Measurements from ENCODE around the gene NTN4. TPM values are rescaled to one million over a fixed set of nuclear protein-coding genes. Genes with fewer than 3 reads are reported as not detected.

NTN4 gene
- total RNA-seq, 4 donors from 2014 or later: 30.8 to 50.6 (median 32.2) TPM

GRCh38 chr12:95715177-95715576, 75.4 kb downstream of the NTN4 start:
- no peaks in the 10 kb centered on the region for H3K9me3 ChIP-seq
- no peak overlapping the region for H3K27ac ChIP-seq
- no peak for DNase-seq (ENCODE audit: low spot score in 2 of 2)
- TF ChIP-seq POLR2A (IDR thresholded peaks at IDR 0.05) (no peak), EP300 (IDR thresholded peaks at IDR 0.05) (no peak), CTCF (IDR thresholded peaks at IDR 0.05) (no peak)
- H3K4me3 ChIP-seq: no peak overlapping the region
- H3K27me3 ChIP-seq: no peaks in the 10 kb centered on the region
- H3K36me3 ChIP-seq: no peaks in the 10 kb centered on the region
- 92 to 100% methylated on average over 1 of the region's 1 CpG for WGBS, 2 donors
- H3K4me1 ChIP-seq: peaks cover 0 to 8% (median 0%) of the 10 kb centered on the region in 4 donors

- 93 to 95% methylated on average over 3 of the region's 3 CpGs for WGBS, 2 donors
- Histone ChIP-seq H3K27me3 (no peaks in the 10 kb centered on the region), H3K36me3 (no peaks in the 10 kb centered on the region), H3K9me3 (no peaks in the 10 kb centered on the region), H3K27ac (no peak overlapping the region), H3K4me3 (no peak overlapping the region), H3K4me1 (no peaks in the 10 kb centered on the region)
- no peak for TF ChIP-seq POLR2A (IDR thresholded peaks at IDR 0.05)
- TF ChIP-seq CTCF (IDR thresholded peaks at IDR 0.05): no peak
- no peak for TF ChIP-seq EP300 (IDR thresholded peaks at IDR 0.05)
- DNase-seq (ENCODE audit: low spot score in 2 of 2): no peak
These were observed 78.3 kb downstream of the NTN4 start for GRCh38 chr12:95712269-95712668.

- Histone ChIP-seq H3K4me1 (no peaks in the 10 kb centered on the region), H3K27ac (no peak overlapping the region), H3K27me3 (no peaks in the 10 kb centered on the region), H3K36me3 (no peaks in the 10 kb centered on the region), H3K9me3 (no peaks in the 10 kb centered on the region), H3K4me3 (no peak overlapping the region)
- 95 to 97% methylated on average over 8 of the region's 8 CpGs for WGBS, 2 donors
- TF ChIP-seq CTCF (IDR thresholded peaks at IDR 0.05): no peak
- no peak for DNase-seq (ENCODE audit: low spot score in 2 of 2)
These were observed 80.2 kb downstream of the NTN4 start for GRCh38 chr12:95710386-95710785.

- WGBS, 2 donors: 64 to 76% methylated on average over 2 of the region's 2 CpGs
- Histone ChIP-seq H3K9me3 (no peaks in the 10 kb centered on the region), H3K27me3 (no peaks in the 10 kb centered on the region), H3K27ac (no peak overlapping the region), H3K4me1 (no peaks in the 10 kb centered on the region), H3K4me3 (no peak overlapping the region), H3K36me3 (no peaks in the 10 kb centered on the region)
- no peak for DNase-seq (ENCODE audit: low spot score in 2 of 2)
- TF ChIP-seq POLR2A (IDR thresholded peaks at IDR 0.05): no peak
These were observed 81.4 kb downstream of the NTN4 start for GRCh38 chr12:95709152-95709551.

GRCh38 chr12:95705143-95705542, 85.4 kb downstream of the NTN4 start:
- H3K36me3 ChIP-seq: no peaks in the 10 kb centered on the region
- no peak overlapping the region for H3K27ac ChIP-seq
- no peak for DNase-seq (ENCODE audit: low spot score in 2 of 2)
- no peak overlapping the region for H3K4me3 ChIP-seq
- no peaks in the 10 kb centered on the region for H3K9me3 ChIP-seq
- WGBS, 2 donors: 80 to 82% methylated on average over 2 of the region's 2 CpGs
- TF ChIP-seq CTCF (IDR thresholded peaks at IDR 0.05) (no peak), EP300 (IDR thresholded peaks at IDR 0.05) (no peak), POLR2A (IDR thresholded peaks at IDR 0.05) (no peak)
- H3K4me1 ChIP-seq: peaks cover 0 to 12% (median 2%) of the 10 kb centered on the region in 4 donors
- no peaks in the 10 kb centered on the region for H3K27me3 ChIP-seq

- 78% methylated on average over 3 of the region's 3 CpGs for WGBS, 2 donors
- Histone ChIP-seq H3K4me1 (peaks cover 0 to 22% (median 2%) of the 10 kb centered on the region in 4 donors), H3K27ac (no peak overlapping the region), H3K4me3 (no peak overlapping the region), H3K27me3 (no peaks in the 10 kb centered on the region), H3K9me3 (no peaks in the 10 kb centered on the region), H3K36me3 (no peaks in the 10 kb centered on the region)
- TF ChIP-seq POLR2A (IDR thresholded peaks at IDR 0.05) (no peak), CTCF (IDR thresholded peaks at IDR 0.05) (no peak), EP300 (IDR thresholded peaks at IDR 0.05) (no peak)
- no peak for DNase-seq (ENCODE audit: low spot score in 2 of 2)
These were observed 86.6 kb downstream of the NTN4 start for GRCh38 chr12:95703986-95704385.
